Measurements from ENCODE around the gene CASS4. TPM values are rescaled to one million over a fixed set of nuclear protein-coding genes. Genes with fewer than 3 reads are reported as not detected.

The CASS4 gene
- total RNA-seq, 1 experiment from 2014 or later, result not detected

DNA sequence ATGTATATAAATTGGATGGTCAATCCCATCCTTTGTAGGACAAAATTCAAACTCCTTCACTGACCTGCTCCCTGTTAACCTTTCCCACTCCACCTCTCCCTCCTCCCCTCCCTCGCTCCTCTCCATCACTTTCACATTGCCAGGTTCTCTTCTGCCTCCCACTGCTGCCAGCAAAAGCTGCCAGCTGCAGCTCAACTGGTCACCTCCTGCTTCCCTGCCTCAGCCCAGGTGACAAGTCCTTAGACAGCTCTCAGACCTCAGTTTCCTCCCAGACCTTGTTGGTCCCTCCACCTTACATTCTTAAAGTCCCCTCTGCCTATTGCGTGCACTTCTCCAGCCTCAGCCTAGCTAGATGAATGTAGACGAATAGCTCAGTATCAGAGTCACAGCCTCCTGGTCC lies 33.1 kb downstream of the CASS4 start:
- TF ChIP-seq, protein P1, sequence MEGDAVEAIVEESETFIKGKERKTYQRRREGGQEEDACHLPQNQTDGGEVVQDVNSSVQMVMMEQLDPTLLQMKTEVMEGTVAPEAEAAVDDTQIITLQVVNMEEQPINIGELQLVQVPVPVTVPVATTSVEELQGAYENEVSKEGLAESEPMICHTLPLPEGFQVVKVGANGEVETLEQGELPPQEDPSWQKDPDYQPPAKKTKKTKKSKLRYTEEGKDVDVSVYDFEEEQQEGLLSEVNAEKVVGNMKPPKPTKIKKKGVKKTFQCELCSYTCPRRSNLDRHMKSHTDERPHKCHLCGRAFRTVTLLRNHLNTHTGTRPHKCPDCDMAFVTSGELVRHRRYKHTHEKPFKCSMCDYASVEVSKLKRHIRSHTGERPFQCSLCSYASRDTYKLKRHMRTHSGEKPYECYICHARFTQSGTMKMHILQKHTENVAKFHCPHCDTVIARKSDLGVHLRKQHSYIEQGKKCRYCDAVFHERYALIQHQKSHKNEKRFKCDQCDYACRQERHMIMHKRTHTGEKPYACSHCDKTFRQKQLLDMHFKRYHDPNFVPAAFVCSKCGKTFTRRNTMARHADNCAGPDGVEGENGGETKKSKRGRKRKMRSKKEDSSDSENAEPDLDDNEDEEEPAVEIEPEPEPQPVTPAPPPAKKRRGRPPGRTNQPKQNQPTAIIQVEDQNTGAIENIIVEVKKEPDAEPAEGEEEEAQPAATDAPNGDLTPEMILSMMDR (conservative IDR thresholded peaks at IDR 0.05), result no peak
- Histone ChIP-seq H3K4me2 (ENCODE audit: insufficient read depth, insufficient read length, low read length) (no peak overlapping the region), H4K8ac (replicated peaks; ENCODE audit: insufficient read length, low read depth, low read length) (no peak overlapping the region), H3K56ac (ENCODE audit: insufficient read length, low read depth, low read length) (no peak overlapping the region), H3T11ph (ENCODE audit: low read length) (no peak overlapping the region), H3K27ac (ENCODE audit: insufficient read length, low read depth, low read length) (no peak overlapping the region), H3K23ac (ENCODE audit: insufficient read length, low read depth, low read length) (no peak overlapping the region), H3K18ac (ENCODE audit: insufficient read length, low read depth, low read length) (no peak overlapping the region), H3K9ac (ENCODE audit: extremely low read depth, insufficient read length, low read length) (no peak overlapping the region), H3K4ac (ENCODE audit: low read depth, low read length) (no peak overlapping the region), H4K20me1 (ENCODE audit: control insufficient read depth, insufficient read depth, insufficient read length) (no peaks in the 10 kb centered on the region), H2BK120ac (ENCODE audit: low read depth, low read length, poor library complexity, severe bottlenecking) (no peak overlapping the region), H2BK5ac (ENCODE audit: insufficient read length, low read length) (no peak overlapping the region), H3K79me2 (ENCODE audit: insufficient read depth, low read length) (no peaks in the 10 kb centered on the region), H2BK12ac (ENCODE audit: insufficient read length, low read depth, low read length) (no peak overlapping the region), H2AK5ac (ENCODE audit: insufficient read length, low read length) (no peak overlapping the region), H4K5ac (ENCODE audit: insufficient read length, low read depth, low read length) (no peak overlapping the region), H2BK15ac (ENCODE audit: low read depth, low read length) (no peak overlapping the region), H4K91ac (ENCODE audit: insufficient read length, low read depth, low read length) (no peak overlapping the region), H2BK20ac (ENCODE audit: low read depth, low read length, poor library complexity, severe bottlenecking) (no peak overlapping the region), H3K9me3 (ENCODE audit: control insufficient read depth, low read depth, low read length) (no peaks in the 10 kb centered on the region), H3K4me1 (ENCODE audit: insufficient read depth, low read length) (no peaks in the 10 kb centered on the region), H3K23me2 (ENCODE audit: insufficient read length, low read depth, low read length, poor library complexity, severe bottlenecking) (no peaks in the 10 kb centered on the region), H3K14ac (ENCODE audit: insufficient read depth, low read length) (no peak overlapping the region), H2AFZ (ENCODE audit: low read length) (no peak overlapping the region), H3K79me1 (ENCODE audit: insufficient read depth, low read depth, low read length, poor library complexity, severe bottlenecking) (no peaks in the 10 kb centered on the region), H3K27me3 (ENCODE audit: insufficient read depth, low read length) (no peaks in the 10 kb centered on the region)
- H3K36me3 Mint-ChIP-seq (ENCODE audit: insufficient read depth in 1 of 3, low read depth in 3 of 3), result no peaks in the 10 kb centered on the region
- H3K27ac Mint-ChIP-seq, result no peak overlapping the region
- no CpG with 5 or more reads among the region's 3 CpGs for WGBS (ENCODE audit: extremely low coverage, insufficient read length, low lambda C conversion rate)
- peak overlapping the region in 1 of 2 experiments; percentile 18; a peak in 1 of 5 replicates for H3K4me3 Mint-ChIP-seq
- H3K9me3 Mint-ChIP-seq, result no peaks in the 10 kb centered on the region
- peaks cover 5% of the 10 kb centered on the region in 2 experiments for H3K4me1 Mint-ChIP-seq
- H3K27me3 Mint-ChIP-seq (ENCODE audit: low read depth), result peaks cover 23% of the 10 kb centered on the region
- DNase-seq, result no peak
